HUES64 (cell line): ENCODE data around the gene KSR2.
"Not testable (repeated sequence)": the region's sequence is repeated elsewhere in the genome, so short reads cannot be mapped to it uniquely, and the experiment has no call there.

ENCODE experiments used
- H3K27ac ChIP-seq: 2 replicates; pipeline ENCODE4 v1.7.0; 2013; ENCODE audit warnings: low read depth, low read length, inconsistent platforms
- H3K27me3 ChIP-seq: 2 replicates; pipeline ENCODE4 v1.6.1; 2013; ENCODE audit warnings: mild to moderate bottlenecking, low read length; ENCODE audit not compliant: insufficient read depth
- H3K36me3 ChIP-seq: 2 replicates; pipeline ENCODE4 v1.6.1; 2013; ENCODE audit warnings: mild to moderate bottlenecking, low read length; ENCODE audit not compliant: insufficient read depth
- H3K4me1 ChIP-seq: 2 replicates; pipeline ENCODE4 v1.6.1; 2013; ENCODE audit warnings: mild to moderate bottlenecking, low read length, moderate library complexity; ENCODE audit not compliant: insufficient read depth
- H3K4me3 ChIP-seq: 2 replicates; pipeline ENCODE4 v1.5.1; 2013; ENCODE audit warnings: mild to moderate bottlenecking, low read length, moderate library complexity
- H3K9ac ChIP-seq: 2 replicates; pipeline ENCODE4 v1.6.1; 2013; ENCODE audit warnings: mild to moderate bottlenecking, low read depth, low read length
- H3K9me3 ChIP-seq: 2 replicates; pipeline ENCODE4 v1.6.1; 2013; ENCODE audit warnings: low read depth, low read length; ENCODE audit not compliant: insufficient read depth
- WGBS: fragments of 150-250, 120-280 bp; methylation state at CpG from one replicate; pipeline ENCODE4 v1.1.7; 2013; ENCODE audit warnings: missing lambda C conversion rate; 5-methylcytosine and 5-hydroxymethylcytosine counted together

The KSR2 gene

GRCh38 chr12:117744418-117744817 is 224.4 kb downstream of the KSR2 start:
- Histone ChIP-seq H3K36me3 (no peaks in the 10 kb centered on the region), H3K9me3 (no peaks in the 10 kb centered on the region), H3K9ac (no peak overlapping the region), H3K4me1 (no peaks in the 10 kb centered on the region), H3K27ac (no peak overlapping the region), H3K4me3 (no peak overlapping the region), H3K27me3 (no peaks in the 10 kb centered on the region)
- WGBS, result 0% methylated on average over 1 of the region's 1 CpG

GRCh38 chr12:117743761-117744160 is 225.0 kb downstream of the KSR2 start:
- WGBS, result 97% methylated on average over 1 of the region's 1 CpG
- no peaks in the 10 kb centered on the region for H3K9me3 ChIP-seq
- no peaks in the 10 kb centered on the region for H3K4me1 ChIP-seq
- H3K36me3 ChIP-seq, result no peaks in the 10 kb centered on the region
- H3K27me3 ChIP-seq, result no peaks in the 10 kb centered on the region
- H3K27ac ChIP-seq, result no peak overlapping the region
- H3K9ac ChIP-seq, result no peak overlapping the region; the same call in 1 of the 2 replicates
- H3K4me3 ChIP-seq, result no peak overlapping the region

- H3K4me3 ChIP-seq, result no peak overlapping the region
- H3K9ac ChIP-seq, result no peak overlapping the region
- 95% methylated on average over 4 of the region's 4 CpGs for WGBS
- H3K36me3 ChIP-seq, result no peaks in the 10 kb centered on the region
- no peaks in the 10 kb centered on the region for H3K4me1 ChIP-seq
- no peaks in the 10 kb centered on the region for H3K9me3 ChIP-seq
- H3K27me3 ChIP-seq, result no peaks in the 10 kb centered on the region
- H3K27ac ChIP-seq, result no peak overlapping the region
These were observed 226.1 kb downstream of the KSR2 start for GRCh38 chr12:117742721-117743120.

- Histone ChIP-seq H3K9ac (no peak overlapping the region), H3K4me3 (no peak overlapping the region), H3K27ac (no peak overlapping the region), H3K27me3 (no peaks in the 10 kb centered on the region), H3K4me1 (no peaks in the 10 kb centered on the region), H3K36me3 (no peaks in the 10 kb centered on the region), H3K9me3 (no peaks in the 10 kb centered on the region)
- WGBS, result 93% methylated on average over 5 of the region's 6 CpGs
These were observed 230.6 kb downstream of the KSR2 start for GRCh38 chr12:117738233-117738632.

GRCh38 chr12:117733549-117733805 is 235.3 kb downstream of the KSR2 start:
- no peak overlapping the region for H3K4me3 ChIP-seq
- H3K36me3 ChIP-seq, result no peaks in the 10 kb centered on the region
- H3K27me3 ChIP-seq, result no peaks in the 10 kb centered on the region
- H3K9ac ChIP-seq, result no peak overlapping the region
- 100% methylated on average over 1 of the region's 1 CpG for WGBS
- H3K27ac ChIP-seq, result no peak overlapping the region
- H3K9me3 ChIP-seq, result no peaks in the 10 kb centered on the region
- no peaks in the 10 kb centered on the region for H3K4me1 ChIP-seq

GRCh38 chr12:117732761-117733548 is 235.8 kb downstream of the KSR2 start:
- H3K9ac ChIP-seq, result no peak overlapping the region
- H3K9me3 ChIP-seq, result no peaks in the 10 kb centered on the region
- H3K27ac ChIP-seq, result no peak overlapping the region
- no peaks in the 10 kb centered on the region for H3K4me1 ChIP-seq
- no peak overlapping the region for H3K4me3 ChIP-seq
- H3K36me3 ChIP-seq, result no peaks in the 10 kb centered on the region
- WGBS, result 96% methylated on average over 13 of the region's 13 CpGs
- H3K27me3 ChIP-seq, result no peaks in the 10 kb centered on the region

- H3K27ac ChIP-seq, H3K4me1 ChIP-seq, H3K36me3 ChIP-seq, H3K4me3 ChIP-seq, H3K9ac ChIP-seq, H3K9me3 ChIP-seq, H3K27me3 ChIP-seq: not testable (repeated sequence)
- 93% methylated on average over 32 of the region's 32 CpGs for WGBS
These were observed 237.7 kb downstream of the KSR2 start for GRCh38 chr12:117731131-117731530.

- WGBS, result 83% methylated on average over 1 of the region's 1 CpG
- Histone ChIP-seq H3K4me3 (no peak overlapping the region), H3K27me3 (no peaks in the 10 kb centered on the region), H3K36me3 (no peaks in the 10 kb centered on the region), H3K4me1 (no peaks in the 10 kb centered on the region), H3K9ac (no peak overlapping the region), H3K27ac (no peak overlapping the region), H3K9me3 (no peaks in the 10 kb centered on the region)
These were observed 241.5 kb downstream of the KSR2 start for GRCh38 chr12:117727301-117727700.

- WGBS, result 88% methylated on average over 3 of the region's 4 CpGs
- H3K9me3 ChIP-seq, result no peaks in the 10 kb centered on the region
- H3K4me1 ChIP-seq, result no peaks in the 10 kb centered on the region
- no peak overlapping the region for H3K9ac ChIP-seq
- H3K27me3 ChIP-seq, result no peaks in the 10 kb centered on the region
- H3K36me3 ChIP-seq, result no peaks in the 10 kb centered on the region
- no peak overlapping the region for H3K27ac ChIP-seq
- no peak overlapping the region for H3K4me3 ChIP-seq
These were observed 244.2 kb downstream of the KSR2 start for GRCh38 chr12:117724543-117724942.

- H3K4me1 ChIP-seq, result no peaks in the 10 kb centered on the region
- no peak overlapping the region for H3K9ac ChIP-seq
- no peak overlapping the region for H3K27ac ChIP-seq
- no peak overlapping the region for H3K4me3 ChIP-seq
- no peaks in the 10 kb centered on the region for H3K9me3 ChIP-seq
- 96% methylated on average over 4 of the region's 4 CpGs for WGBS
- no peaks in the 10 kb centered on the region for H3K27me3 ChIP-seq
- H3K36me3 ChIP-seq, result no peaks in the 10 kb centered on the region
These were observed 250.2 kb downstream of the KSR2 start for GRCh38 chr12:117718559-117718958.

GRCh38 chr12:117718141-117718540 is 250.6 kb downstream of the KSR2 start:
- H3K4me3 ChIP-seq, result no peak overlapping the region
- no peaks in the 10 kb centered on the region for H3K36me3 ChIP-seq
- no peaks in the 10 kb centered on the region for H3K4me1 ChIP-seq
- no peak overlapping the region for H3K27ac ChIP-seq
- no peaks in the 10 kb centered on the region for H3K27me3 ChIP-seq
- H3K9me3 ChIP-seq, result no peaks in the 10 kb centered on the region
- 100% methylated on average over 1 of the region's 1 CpG for WGBS
- no peak overlapping the region for H3K9ac ChIP-seq

GRCh38 chr12:117714203-117714602 is 254.6 kb downstream of the KSR2 start:
- Histone ChIP-seq H3K4me3 (no peak overlapping the region), H3K9me3 (no peaks in the 10 kb centered on the region), H3K4me1 (no peaks in the 10 kb centered on the region), H3K9ac (no peak overlapping the region), H3K27ac (no peak overlapping the region), H3K27me3 (no peaks in the 10 kb centered on the region), H3K36me3 (no peaks in the 10 kb centered on the region)
- WGBS, result 64% methylated on average over 4 of the region's 4 CpGs
